Measurements from ENCODE around the gene RABEP1.

Gene RABEP1

DNA sequence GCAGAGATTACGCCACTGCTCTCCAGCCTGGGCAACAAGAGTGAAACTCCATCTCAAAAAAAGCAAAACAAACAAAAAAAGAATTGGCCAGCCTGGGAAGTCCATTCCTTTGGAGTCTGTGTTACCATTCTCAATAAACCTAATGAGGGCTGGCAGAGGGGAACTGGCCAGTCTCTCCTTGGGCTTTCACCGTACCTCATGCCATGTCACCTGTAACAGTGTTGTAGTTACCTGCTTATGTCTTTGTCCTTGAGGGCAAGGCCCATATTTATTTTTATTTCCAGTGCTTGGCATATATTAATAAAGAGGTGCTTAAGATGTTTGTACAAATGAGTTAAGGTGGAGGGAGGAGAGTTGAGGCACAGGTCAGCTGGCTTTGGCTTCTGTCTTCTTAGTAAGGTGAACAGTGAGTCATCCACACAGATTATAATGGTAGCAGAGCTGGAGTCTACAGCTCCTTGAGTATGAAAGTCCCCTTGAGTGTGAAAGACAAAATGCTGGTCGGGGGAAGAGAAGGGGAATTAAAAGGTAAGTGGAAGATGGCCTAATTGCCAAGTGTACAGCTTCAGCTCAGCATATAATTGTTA lies 148.4 kb downstream of the RABEP1 start:
- no peak for ATAC-seq
- TF ChIP-seq, protein P1, sequence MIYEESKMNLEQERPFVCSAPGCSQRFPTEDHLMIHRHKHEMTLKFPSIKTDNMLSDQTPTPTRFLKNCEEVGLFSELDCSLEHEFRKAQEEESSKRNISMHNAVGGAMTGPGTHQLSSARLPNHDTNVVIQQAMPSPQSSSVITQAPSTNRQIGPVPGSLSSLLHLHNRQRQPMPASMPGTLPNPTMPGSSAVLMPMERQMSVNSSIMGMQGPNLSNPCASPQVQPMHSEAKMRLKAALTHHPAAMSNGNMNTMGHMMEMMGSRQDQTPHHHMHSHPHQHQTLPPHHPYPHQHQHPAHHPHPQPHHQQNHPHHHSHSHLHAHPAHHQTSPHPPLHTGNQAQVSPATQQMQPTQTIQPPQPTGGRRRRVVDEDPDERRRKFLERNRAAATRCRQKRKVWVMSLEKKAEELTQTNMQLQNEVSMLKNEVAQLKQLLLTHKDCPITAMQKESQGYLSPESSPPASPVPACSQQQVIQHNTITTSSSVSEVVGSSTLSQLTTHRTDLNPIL (CRISPR knock-in tag; IDR thresholded peaks at IDR 0.05; ENCODE audit: low read depth), result no peak
- no peak for TF ChIP-seq ZFP3 (CRISPR knock-in tag; IDR thresholded peaks at IDR 0.05)
- no peak for TF ChIP-seq CSDC2 (CRISPR knock-in tag; IDR thresholded peaks at IDR 0.05)
- TF ChIP-seq ZNF70 (CRISPR knock-in tag; IDR thresholded peaks at IDR 0.05), result no peak

DNA sequence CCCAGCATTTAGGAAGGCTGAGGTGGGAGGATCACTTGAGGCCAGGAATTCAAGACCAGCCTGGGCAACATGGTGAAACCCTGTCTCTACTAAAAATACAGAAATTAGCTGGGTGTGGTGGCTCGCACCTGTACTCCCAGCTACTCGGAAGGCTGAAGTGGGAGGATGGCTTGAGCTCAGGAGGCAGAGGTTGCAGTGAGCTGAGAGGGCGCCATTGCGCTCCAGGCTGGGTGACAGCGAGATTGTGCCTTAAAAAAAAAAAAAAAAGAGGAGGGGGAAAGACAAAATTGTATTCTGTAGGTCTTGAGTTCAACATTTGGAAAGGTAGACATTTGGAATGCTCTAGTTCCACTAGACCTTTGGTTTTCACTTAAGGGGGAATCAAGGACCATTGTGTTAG lies 149.2 kb downstream of the RABEP1 start:
- ATAC-seq, result peak; percentile 32; the same call in 2 of the 3 replicates

DNA sequence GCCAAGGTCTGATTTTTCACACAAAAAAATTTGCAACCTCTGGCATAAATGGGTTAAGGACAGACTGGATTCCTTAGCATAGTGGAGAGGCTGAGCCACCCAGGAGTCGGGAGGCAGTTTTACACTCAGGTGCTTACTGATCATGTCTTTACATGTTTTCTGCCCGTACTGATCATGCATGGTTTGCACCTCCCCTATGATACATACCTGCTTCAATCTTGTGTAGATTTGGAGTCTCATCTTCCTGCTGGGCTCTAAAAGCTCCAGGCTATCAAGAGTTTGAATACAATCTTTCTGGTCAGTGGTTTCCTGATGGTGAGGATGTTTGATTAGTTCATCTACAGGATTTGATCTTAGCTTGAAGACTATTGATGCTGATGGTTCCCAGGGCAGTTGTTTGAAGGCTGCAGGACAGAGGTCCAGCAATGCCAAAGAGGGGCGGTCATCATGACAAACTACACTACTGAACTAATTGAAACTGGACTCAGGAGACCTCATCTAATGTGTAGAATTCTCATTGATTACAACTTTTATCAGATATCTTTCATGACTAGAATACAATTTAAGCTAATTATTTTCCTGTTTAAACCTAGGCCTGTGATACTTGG lies 150.0 kb downstream of the RABEP1 start:
- ATAC-seq, result no peak
- TF ChIP-seq PPARA (CRISPR knock-in tag; IDR thresholded peaks at IDR 0.05; ENCODE audit: borderline replicate concordance), result no peak
- TF ChIP-seq ESRRG (CRISPR knock-in tag; IDR thresholded peaks at IDR 0.05), result no peak
- no peak for TF ChIP-seq ISL1 (CRISPR knock-in tag; IDR thresholded peaks at IDR 0.05)
- TF ChIP-seq SNAI2 (CRISPR knock-in tag; IDR thresholded peaks at IDR 0.05), result no peak
- no peak for TF ChIP-seq CSDC2 (CRISPR knock-in tag; IDR thresholded peaks at IDR 0.05)
- TF ChIP-seq ZNF565 (CRISPR knock-in tag; conservative IDR thresholded peaks at IDR 0.05; ENCODE audit: low read depth), result no peak
- TF ChIP-seq, protein P2, sequence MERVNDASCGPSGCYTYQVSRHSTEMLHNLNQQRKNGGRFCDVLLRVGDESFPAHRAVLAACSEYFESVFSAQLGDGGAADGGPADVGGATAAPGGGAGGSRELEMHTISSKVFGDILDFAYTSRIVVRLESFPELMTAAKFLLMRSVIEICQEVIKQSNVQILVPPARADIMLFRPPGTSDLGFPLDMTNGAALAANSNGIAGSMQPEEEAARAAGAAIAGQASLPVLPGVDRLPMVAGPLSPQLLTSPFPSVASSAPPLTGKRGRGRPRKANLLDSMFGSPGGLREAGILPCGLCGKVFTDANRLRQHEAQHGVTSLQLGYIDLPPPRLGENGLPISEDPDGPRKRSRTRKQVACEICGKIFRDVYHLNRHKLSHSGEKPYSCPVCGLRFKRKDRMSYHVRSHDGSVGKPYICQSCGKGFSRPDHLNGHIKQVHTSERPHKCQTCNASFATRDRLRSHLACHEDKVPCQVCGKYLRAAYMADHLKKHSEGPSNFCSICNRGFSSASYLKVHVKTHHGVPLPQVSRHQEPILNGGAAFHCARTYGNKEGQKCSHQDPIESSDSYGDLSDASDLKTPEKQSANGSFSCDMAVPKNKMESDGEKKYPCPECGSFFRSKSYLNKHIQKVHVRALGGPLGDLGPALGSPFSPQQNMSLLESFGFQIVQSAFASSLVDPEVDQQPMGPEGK (CRISPR knock-in tag; IDR thresholded peaks at IDR 0.05; ENCODE audit: borderline replicate concordance), result no peak
- TF ChIP-seq RARB (CRISPR knock-in tag; IDR thresholded peaks at IDR 0.05), result no peak
- TF ChIP-seq, protein P3, sequence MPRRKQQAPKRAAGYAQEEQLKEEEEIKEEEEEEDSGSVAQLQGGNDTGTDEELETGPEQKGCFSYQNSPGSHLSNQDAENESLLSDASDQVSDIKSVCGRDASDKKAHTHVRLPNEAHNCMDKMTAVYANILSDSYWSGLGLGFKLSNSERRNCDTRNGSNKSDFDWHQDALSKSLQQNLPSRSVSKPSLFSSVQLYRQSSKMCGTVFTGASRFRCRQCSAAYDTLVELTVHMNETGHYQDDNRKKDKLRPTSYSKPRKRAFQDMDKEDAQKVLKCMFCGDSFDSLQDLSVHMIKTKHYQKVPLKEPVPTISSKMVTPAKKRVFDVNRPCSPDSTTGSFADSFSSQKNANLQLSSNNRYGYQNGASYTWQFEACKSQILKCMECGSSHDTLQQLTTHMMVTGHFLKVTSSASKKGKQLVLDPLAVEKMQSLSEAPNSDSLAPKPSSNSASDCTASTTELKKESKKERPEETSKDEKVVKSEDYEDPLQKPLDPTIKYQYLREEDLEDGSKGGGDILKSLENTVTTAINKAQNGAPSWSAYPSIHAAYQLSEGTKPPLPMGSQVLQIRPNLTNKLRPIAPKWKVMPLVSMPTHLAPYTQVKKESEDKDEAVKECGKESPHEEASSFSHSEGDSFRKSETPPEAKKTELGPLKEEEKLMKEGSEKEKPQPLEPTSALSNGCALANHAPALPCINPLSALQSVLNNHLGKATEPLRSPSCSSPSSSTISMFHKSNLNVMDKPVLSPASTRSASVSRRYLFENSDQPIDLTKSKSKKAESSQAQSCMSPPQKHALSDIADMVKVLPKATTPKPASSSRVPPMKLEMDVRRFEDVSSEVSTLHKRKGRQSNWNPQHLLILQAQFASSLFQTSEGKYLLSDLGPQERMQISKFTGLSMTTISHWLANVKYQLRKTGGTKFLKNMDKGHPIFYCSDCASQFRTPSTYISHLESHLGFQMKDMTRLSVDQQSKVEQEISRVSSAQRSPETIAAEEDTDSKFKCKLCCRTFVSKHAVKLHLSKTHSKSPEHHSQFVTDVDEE (CRISPR knock-in tag; IDR thresholded peaks at IDR 0.05), result no peak

DNA sequence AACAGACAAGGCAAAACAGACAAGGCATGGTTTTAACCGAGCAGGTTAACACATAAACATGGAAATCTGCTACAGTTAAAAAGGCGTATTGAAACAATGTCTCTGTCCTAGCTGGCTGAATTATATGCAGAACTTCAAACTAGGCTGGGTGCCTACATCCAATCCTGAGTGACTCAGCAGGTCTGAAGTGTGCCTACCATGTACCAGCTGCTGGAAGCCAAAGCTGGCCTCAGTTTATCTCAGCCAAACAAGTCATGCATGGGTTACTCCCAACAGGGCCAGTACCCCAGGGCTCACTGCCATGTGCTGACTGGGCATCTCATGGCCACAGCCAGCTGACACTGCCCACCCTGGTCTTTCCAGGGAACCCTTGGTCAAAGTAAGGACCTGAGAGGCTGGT lies 152.9 kb downstream of the RABEP1 start:
- TF ChIP-seq ZC3H10 (CRISPR knock-in tag; IDR thresholded peaks at IDR 0.05), result no peak
- TF ChIP-seq, protein P1 (CRISPR knock-in tag; IDR thresholded peaks at IDR 0.05; ENCODE audit: low read depth), result no peak
- no peak for TF ChIP-seq ZNF70 (CRISPR knock-in tag; IDR thresholded peaks at IDR 0.05)
- TF ChIP-seq, protein P3 (CRISPR knock-in tag; IDR thresholded peaks at IDR 0.05), result no peak
- no peak for TF ChIP-seq GLIS3 (CRISPR knock-in tag; IDR thresholded peaks at IDR 0.05)
- no peak for TF ChIP-seq TOX (CRISPR knock-in tag; IDR thresholded peaks at IDR 0.05; ENCODE audit: borderline replicate concordance)
- TF ChIP-seq PPARA (CRISPR knock-in tag; IDR thresholded peaks at IDR 0.05; ENCODE audit: borderline replicate concordance), result no peak
- no peak for TF ChIP-seq SNAI2 (CRISPR knock-in tag; IDR thresholded peaks at IDR 0.05)
- TF ChIP-seq ZNF8 (CRISPR knock-in tag; IDR thresholded peaks at IDR 0.05), result no peak
- TF ChIP-seq ARNTL (CRISPR knock-in tag; IDR thresholded peaks at IDR 0.05; ENCODE audit: borderline replicate concordance, low read depth), result no peak
- no peak for ATAC-seq

Data from SK-N-SH treated with all-trans-retinoic acid at 6 μM for 48 hours (cell line).